OCI-LY7 (cell line): ENCODE measurements around the gene SH2D7. TPM values are rescaled to one million over a fixed set of nuclear protein-coding genes. Genes with fewer than 3 reads are reported as not detected.
A peak's percentile ranks its signal among the peaks of the same experiment; 100 is the strongest.

Experiments used
- BruUV-seq: library from RNA; stranded (reverse); fragments of 400-500 nt; replicated peaks from 2 replicates; lab custom pipeline; 2021; lab: Mats Ljungman, UMichigan
- CTCF ChIA-PET: fragments of 300-600 bp; sonication (Branson Sonifier 250); formaldehyde crosslinking; loops from one replicate; lab custom pipeline; 2022; ENCODE audit warnings: antibody characterized with exemption; ENCODE audit not compliant: unreplicated experiment; lab: Charles Lee
- POLR2A ChIA-PET: fragments of 300-600 bp; sonication (Branson Sonifier 250); formaldehyde crosslinking; loops from one replicate; lab custom pipeline; 2022; ENCODE audit warnings: antibody characterized with exemption; lab: Charles Lee
- DNase-seq: peaks from one replicate; pipeline ENCODE4 v3.0.0-alpha.2; 2015; ENCODE audit warnings: low spot score
- H2AFZ ChIP-seq: fragments of 200-600 bp; sonication (generic), shearing (Covaris generic); 2 replicates; pipeline ENCODE4 v1.6.1; 2014; ENCODE audit warnings: mild to moderate bottlenecking, antibody characterized with exemption, low read length, moderate library complexity
- H3K27ac ChIP-seq: fragments of 200-600 bp; sonication (generic); 2 replicates; pipeline ENCODE4 v1.5.1; 2014; ENCODE audit warnings: mixed run types, low read depth, mild to moderate bottlenecking, moderate library complexity, low read length, inconsistent platforms; ENCODE audit not compliant: poor library complexity, severe bottlenecking
- H3K36me3 ChIP-seq: fragments of 200-600 bp; sonication (generic); 2 replicates; pipeline ENCODE4 v1.6.1; 2014; ENCODE audit warnings: mild to moderate bottlenecking, antibody characterized with exemption, low read length, moderate library complexity, mixed read lengths; ENCODE audit not compliant: insufficient read depth
- H3K4me1 ChIP-seq: fragments of 200-600 bp; sonication (generic); 2 replicates; pipeline ENCODE4 v1.5.1; 2014; ENCODE audit warnings: mild to moderate bottlenecking, low read length; ENCODE audit not compliant: insufficient read depth, poor library complexity, severe bottlenecking
- H3K4me2 ChIP-seq: fragments of 200-600 bp; sonication (generic); 2 replicates; pipeline ENCODE4 v1.6.1; 2014; ENCODE audit warnings: mild to moderate bottlenecking, low read length
- H3K4me3 ChIP-seq: fragments of 200-600 bp; sonication (generic); 2 replicates; pipeline ENCODE4 v1.5.1; 2014; ENCODE audit warnings: mild to moderate bottlenecking, low read depth, low read length; ENCODE audit not compliant: poor library complexity, severe bottlenecking
- H3K79me2 ChIP-seq: fragments of 200-600 bp; sonication (generic); 2 replicates; pipeline ENCODE4 v1.6.1; 2016; ENCODE audit warnings: low read depth, mild to moderate bottlenecking, low read length, moderate library complexity, mixed read lengths; ENCODE audit not compliant: insufficient read depth
- H3K9me2 ChIP-seq: fragments of 200-600 bp; sonication (generic); 2 replicates; pipeline ENCODE4 v1.6.1; 2016; ENCODE audit warnings: mild to moderate bottlenecking, low read length, mixed read lengths; ENCODE audit not compliant: insufficient read depth
- H3K9me3 ChIP-seq: fragments of 200-600 bp; sonication (generic); 2 replicates; pipeline ENCODE4 v1.6.1; 2014; ENCODE audit warnings: mild to moderate bottlenecking, mixed run types, low read length, mixed read lengths
- H4K20me1 ChIP-seq: fragments of 200-600 bp; sonication (generic); 2 replicates; pipeline ENCODE4 v1.6.1; 2014; ENCODE audit warnings: mild to moderate bottlenecking, antibody characterized with exemption, low read length, moderate library complexity, mixed read lengths; ENCODE audit not compliant: insufficient read depth
- CTCF ChIP-seq: fragments of 200-600 bp; sonication (generic); conservative IDR thresholded peaks from 2 replicates; pipeline ENCODE4 v1.5.1; 2014; ENCODE audit warnings: mild to moderate bottlenecking, antibody characterized with exemption, low read length, moderate library complexity, mixed read lengths
- EZH2phosphoT487 ChIP-seq: fragments of 200-600 bp; sonication (generic); IDR thresholded peaks from 2 replicates; pipeline ENCODE4 v1.6.1; 2018; ENCODE audit warnings: low read depth, borderline replicate concordance, mild to moderate bottlenecking, mixed run types, antibody characterized with exemption, low read length, moderate library complexity, mixed read lengths
- intact Hi-C: fragments of 100-400 bp; cut with micrococcal nuclease; formaldehyde crosslinking; loops from one replicate; pipeline ENCODE4 v1.10.0; 2022; ENCODE audit not compliant: unreplicated experiment
- total RNA-seq, 2 experiments: library from RNA; depleted of rRNA in 1 of 2; stranded (reverse); fragments of >200 nt in 1 of 2; shearing (Covaris generic) in 1 of 2; gene quantifications; 2 replicates each; pipeline ENCODE4 v1.2.3, GENCODE V29; 2014 to 2022

SH2D7 gene
- total RNA-seq, 2 experiments from 2014 or later: not detected

DNA sequence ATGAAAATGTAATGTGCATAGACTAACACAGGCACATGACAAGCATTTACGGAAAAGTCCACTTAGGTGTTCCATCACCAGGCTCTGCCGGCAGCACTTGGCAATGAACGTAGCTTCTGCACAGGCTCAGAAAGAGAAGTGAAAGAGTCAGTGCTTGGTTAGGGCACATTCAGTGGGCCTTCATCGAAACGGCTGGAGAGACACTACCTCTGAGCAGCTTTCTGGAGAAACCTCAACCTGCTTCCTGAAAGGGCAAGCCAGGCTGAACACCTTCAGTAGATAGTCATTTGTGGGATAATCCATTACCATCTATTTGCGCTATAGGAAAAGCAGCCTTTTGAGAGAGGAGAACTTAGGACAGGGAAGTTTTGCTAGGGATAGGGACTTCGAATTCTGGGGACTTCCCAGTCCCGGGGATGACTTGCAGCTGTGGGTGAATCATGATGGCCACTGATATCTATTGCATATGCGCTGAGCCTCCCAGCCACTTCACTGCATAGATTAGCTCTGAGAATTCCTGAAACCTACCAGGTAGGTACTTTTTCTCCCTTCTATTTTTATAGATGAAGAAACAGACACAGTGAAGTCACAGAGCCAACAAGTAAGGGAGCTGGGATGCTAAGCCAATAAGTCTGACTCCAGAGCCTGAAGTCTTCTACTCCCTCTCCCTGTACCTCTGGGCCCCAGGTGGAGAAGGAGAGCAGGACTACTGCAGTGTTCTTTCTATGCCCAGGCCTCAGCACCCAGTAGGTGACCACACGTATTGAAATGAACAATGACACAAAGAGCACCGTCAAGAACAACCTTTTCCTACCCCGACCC lies 4.2 kb upstream of the SH2D7 start:
- H4K20me1 ChIP-seq: no peaks in the 10 kb centered on the region
- no peaks in the 10 kb centered on the region for H3K79me2 ChIP-seq
- no peak for TF ChIP-seq CTCF
- TF ChIP-seq EZH2phosphoT487: no peak
- CTCF ChIA-PET: no interaction called here
- no peak overlapping the region for H3K4me3 ChIP-seq
- H3K4me1 ChIP-seq: peaks cover 22% of the 10 kb centered on the region
- BruUV-seq: no TSS peak
- H2AFZ ChIP-seq: peak overlapping the region; percentile 32; the same call in 1 of the 2 replicates
- peak overlapping the region; percentile 13; the same call in 1 of the 2 replicates for H3K4me2 ChIP-seq
- intact Hi-C loops: no loop called here
- no peaks in the 10 kb centered on the region for H3K36me3 ChIP-seq
- DNase-seq: peak; percentile 64
- no peak overlapping the region for H3K27ac ChIP-seq
- POLR2A ChIA-PET: interaction anchor here (0.6 to 1.1 kb wide), 3 partner anchors 9 to 247 kb away, joined by 3 to 4 read pairs (median 3); no protein-coding TSS in a partner anchor
- no peaks in the 10 kb centered on the region for H3K9me3 ChIP-seq
- no peaks in the 10 kb centered on the region for H3K9me2 ChIP-seq

DNA sequence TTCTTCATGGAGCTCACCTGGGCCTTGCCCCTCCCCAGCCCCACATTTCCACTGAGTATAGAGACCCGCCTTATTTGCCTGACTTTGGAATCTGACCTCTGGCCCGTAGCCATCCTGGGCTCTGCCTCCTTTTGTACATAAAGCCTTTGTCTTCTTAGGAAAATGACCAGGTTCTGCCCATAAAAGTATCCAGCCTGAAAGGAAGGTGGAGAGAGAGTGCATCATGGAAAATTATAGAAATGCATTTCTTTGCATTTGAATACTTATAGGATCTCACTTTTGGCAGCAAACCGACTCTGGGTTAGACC lies 3.6 kb upstream of the SH2D7 start:
- H4K20me1 ChIP-seq: no peaks in the 10 kb centered on the region
- no TSS peak for BruUV-seq
- H3K79me2 ChIP-seq: no peaks in the 10 kb centered on the region
- H3K4me3 ChIP-seq: no peak overlapping the region
- no peaks in the 10 kb centered on the region for H3K9me2 ChIP-seq
- no peak overlapping the region for H3K27ac ChIP-seq
- DNase-seq: no peak
- H3K9me3 ChIP-seq: no peaks in the 10 kb centered on the region
- ChIA-PET POLR2A (no interaction called here), CTCF (no interaction called here)
- no peak overlapping the region for H3K4me2 ChIP-seq
- no peak overlapping the region for H2AFZ ChIP-seq
- H3K36me3 ChIP-seq: no peaks in the 10 kb centered on the region
- peaks cover 22% of the 10 kb centered on the region for H3K4me1 ChIP-seq
- TF ChIP-seq CTCF (no peak), EZH2phosphoT487 (no peak)
- intact Hi-C loops: no loop called here

- POLR2A ChIA-PET: no interaction called here
- CTCF ChIA-PET: no interaction called here
- TF ChIP-seq EZH2phosphoT487: no peak
- TF ChIP-seq CTCF: no peak
- Histone ChIP-seq H3K9me3 (no peaks in the 10 kb centered on the region), H3K9me2 (no peaks in the 10 kb centered on the region), H3K4me3 (no peak overlapping the region), H3K79me2 (no peaks in the 10 kb centered on the region), H2AFZ (no peak overlapping the region), H4K20me1 (no peaks in the 10 kb centered on the region), H3K27ac (no peak overlapping the region), H3K4me1 (peaks cover 15% of the 10 kb centered on the region), H3K36me3 (no peaks in the 10 kb centered on the region), H3K4me2 (no peak overlapping the region)
- DNase-seq: no peak
- BruUV-seq: no TSS peak
- intact Hi-C loops: no loop called here
Observed at GRCh38 chr15:78090422-78091063, 1.8 kb upstream of the SH2D7 start.
